ENCODE data around the gene GOLT1A.

The GOLT1A gene

DNA sequence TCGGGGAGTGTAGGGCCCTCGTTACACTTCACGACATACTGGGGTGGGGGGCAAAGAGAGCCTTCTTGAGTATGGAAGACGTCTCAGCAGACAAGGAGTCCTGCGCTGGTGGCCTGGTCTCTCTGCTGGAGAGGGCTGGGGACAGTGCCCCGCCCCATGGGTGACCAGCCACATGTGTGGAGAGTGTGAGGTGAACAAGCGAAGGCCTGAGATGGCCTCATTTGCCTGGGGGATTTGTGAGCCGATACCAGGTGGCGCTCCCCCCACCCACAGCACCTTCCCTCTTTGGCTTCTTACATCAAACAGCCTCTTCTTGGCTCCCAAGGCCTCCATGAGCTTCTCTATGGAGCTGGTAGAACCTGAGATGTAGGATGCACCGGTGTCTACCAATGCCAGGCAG lies 57.9 kb downstream of the GOLT1A start:
- DNase-seq (ENCODE audit: low spot score), result no peak

DNA sequence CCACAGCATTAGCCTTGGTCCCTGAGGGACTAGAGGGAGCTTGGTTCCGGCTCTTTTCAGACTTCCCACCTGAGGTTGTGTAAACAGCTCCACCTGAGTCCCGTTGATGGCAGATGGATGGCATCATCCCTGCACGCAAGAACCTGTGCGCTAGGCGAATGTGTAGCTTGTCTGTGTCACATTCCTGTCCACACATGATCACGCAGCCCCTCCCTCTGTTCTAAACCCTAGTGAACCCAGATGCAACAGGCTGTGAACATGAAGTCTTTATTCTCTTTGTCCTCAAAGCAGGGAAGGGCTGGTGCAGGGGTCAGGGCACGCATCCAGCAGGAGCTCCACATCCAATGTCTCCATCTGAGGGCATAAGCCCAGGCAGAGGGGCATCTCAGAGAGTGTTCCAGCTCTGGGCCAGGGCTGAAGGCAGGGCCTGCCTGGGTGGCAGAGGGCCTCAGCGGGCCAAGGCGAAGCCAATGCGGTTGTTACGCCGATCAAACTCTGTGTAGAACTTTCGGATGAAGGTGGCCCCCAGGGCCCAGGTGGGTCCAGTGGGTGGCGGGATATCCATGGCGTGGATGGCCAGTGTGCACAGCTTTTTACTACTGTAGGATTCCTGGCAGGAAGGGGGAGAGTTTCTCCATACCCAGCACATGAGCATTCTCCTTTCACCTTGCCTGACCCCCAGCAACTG lies 59.1 kb downstream of the GOLT1A start:
- no peak for DNase-seq (ENCODE audit: low spot score)

DNA sequence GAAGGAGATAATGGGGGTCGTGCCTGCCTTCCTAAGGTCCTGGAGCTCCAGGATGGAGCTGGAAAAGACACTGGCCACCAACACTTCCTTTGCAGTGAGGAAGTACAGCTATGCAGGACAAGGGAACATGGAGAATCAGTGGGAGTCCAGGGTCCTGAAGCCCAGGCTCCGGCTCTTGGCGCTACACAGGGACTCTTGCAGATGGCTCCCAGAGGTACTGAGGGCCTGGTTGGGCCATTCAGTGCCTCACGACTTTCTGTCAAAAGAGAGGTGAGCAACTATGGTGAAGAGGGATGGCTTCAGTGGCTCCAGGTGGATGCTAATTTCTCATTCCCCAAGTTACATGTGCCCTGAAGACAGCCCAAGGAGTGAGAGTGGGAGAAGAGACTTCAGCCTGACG lies 60.1 kb downstream of the GOLT1A start:
- DNase-seq (ENCODE audit: low spot score), result no peak

DNA sequence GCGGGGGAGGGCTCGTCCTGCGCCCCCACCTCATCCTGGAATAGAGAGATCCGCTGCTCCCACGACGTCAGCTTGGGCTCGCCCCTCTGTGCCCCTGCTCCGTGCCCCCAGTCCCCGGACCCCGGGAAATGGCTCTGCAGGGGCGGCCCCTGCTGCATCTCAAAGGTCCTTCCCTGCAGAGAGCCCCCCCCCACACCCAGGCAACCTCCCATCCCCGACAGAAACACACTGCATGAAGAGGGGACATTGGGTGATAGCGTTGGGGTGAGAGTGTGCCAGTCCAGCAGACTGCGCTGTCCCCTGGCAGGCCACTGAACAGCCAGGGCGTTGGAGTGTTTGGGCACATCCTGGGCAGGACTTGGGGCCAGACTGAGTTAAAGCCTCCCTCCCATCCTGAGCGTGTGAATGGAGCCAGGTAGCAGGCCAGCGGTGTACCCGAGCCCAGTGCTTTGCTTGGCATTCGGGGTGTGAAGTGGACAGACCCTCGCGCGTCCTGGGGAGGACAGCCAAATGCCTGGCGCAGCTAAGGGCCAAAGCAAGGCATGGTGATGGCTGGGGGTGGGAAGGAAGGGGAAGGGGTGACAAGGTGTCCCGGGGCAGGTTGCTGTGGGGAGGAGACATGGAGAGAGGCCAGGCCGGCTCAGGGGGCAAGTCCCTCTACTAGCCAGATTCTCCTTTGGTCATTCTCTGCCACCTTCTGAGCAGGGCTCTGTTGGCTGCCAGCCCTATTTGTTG lies 61.3 kb downstream of the GOLT1A start:
- DNase-seq (ENCODE audit: low spot score), result no peak

DNA sequence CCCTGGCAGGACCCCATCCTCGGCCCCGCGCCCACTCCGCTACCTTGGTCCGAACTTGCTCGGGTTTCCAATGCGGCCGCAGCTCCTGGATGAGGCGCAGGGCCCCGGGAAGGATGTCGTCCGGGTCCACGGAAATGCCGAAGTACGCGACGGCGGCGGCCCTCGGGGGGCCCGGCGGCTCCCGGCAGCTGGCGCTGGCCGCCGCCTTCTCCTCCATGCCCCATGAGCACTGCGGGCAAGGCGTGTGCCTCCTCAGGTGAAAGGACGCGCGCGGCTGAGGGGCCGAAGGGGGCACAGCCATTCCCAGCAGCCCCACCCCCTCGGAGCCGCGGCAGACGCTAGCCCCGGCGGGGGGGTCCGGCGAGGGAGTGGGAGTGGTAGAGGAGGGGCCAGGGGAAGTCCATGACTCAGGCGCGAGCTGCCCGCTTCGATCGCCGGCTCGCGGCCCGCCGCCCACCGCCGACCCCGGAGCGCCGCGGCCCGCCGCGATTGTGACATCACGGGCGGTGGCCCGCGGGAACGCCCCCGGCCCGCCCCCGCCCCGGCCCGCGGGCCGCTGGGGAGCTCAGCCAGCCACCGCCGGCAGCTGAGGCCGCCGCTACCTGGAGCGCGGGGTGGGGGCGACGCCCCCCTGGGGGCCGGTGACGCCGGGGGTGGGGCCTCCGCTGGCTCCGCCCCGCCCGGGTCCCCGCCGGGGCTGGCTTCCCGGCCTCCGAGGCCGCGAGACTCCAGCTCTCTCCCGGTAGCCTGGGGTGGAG lies 62.1 kb downstream of the GOLT1A start, which contains the start of gene ETNK2:
TSS of gene ETNK2 (minus strand) at position 493 of the 758 bp plus-strand sequence. CDS start at position 301, 192 bp downstream.
- DNase-seq (ENCODE audit: low spot score), result no peak

DNA sequence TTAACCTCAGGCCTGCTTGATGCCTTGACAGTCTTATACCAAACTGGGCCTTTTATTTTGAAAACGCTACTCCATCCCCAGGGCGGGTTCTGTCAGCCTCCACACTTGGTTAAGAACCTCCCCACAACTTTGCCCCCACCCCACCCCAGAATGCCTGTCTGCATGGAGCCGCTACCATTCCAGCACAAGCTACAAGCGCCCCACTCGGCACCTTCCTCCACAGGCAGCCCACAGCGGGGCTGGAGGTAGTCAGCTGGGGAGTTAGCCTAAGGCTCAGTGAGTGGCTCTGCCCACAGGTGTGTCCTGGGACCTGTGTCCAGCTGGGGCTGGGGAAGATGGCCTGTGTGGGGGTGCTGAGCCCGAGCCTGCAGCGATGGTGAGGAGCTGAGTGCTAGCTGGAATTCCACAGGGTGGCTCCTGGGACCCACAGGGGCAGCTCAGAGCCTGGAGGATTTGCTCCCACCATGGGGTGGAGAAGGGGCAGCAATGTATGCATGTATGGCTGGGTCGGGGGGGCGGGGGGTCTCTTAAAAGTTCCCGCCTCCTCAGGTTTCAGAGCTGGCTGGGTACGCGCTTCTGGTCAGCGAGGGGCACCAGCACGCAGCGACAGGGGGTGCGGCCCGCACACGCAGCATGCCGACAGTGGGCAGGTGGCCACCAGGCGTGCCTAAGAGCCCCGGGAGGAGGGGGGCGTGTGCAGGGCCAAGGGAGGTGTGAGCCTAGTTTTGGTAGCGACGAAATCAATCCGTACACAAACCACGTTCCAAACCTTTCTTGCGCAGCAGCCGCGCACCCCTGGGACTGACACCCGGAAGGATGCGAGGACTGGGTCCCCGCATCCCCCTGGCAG lies 62.9 kb downstream of the GOLT1A start:
- DNase-seq (ENCODE audit: low spot score), result no peak

DNA sequence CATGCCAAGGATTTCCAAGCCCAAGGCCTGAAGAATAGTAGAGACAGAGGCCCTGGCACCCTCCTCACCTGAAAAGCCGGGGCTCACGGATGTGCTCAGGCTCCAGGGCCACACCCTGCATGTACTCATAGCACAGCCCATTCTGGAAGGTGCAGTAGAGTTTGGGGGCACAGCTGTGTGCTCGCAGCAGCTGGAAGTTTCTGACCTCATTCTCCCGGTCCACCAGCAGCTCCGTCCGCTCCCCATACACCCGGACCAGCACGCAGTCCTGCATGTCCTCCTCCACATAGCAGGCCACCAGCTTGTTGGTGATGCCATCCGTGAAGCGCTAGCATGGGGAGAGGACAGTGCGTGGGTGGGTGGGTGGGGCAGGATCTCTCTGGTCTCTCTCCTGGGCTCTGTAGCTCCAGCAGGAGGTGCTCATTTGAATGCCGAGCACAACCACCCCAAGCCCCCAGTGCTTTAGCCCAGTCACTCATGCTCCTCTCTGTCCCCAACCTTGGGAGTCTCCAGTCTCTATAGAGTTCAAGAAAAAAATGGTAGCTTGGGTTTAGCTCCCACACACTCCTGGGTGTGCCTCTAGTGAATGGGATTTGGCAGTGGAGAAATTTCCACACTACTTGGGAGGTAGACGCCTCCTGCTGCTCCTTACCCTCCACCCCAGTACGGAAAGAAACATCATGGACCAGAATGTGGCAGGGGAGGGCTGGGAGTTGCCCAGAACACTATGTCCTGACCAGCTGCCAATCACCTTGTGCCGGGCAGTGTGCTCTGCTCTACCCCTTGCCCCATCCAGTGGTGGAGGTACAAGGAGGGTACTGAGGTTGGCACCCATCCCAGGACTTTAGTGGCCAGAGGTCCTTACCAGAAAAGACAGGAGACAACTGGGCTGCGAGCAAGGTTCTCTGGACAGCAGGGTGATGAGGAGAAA lies 63.9 kb downstream of the GOLT1A start:
- DNase-seq (ENCODE audit: low spot score), result no peak

DNA sequence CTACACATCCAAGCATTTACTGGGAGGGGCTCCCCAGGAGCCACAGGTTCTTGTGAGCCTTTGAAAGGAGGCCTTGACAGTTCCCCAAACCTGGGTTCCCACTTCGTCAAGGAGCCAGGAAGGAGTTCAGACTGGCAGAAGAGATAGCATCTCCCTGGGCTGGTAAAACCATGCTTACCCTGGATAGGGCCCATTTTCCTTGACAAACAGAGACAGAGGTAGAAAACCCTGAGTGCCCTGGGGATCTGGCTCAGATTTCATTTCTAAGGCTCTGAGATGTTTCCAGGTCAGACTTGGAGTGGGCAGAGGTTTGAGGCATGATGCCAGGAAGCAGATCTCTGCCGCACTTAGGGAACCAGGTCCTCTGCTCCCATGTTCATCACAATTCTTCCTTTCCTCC lies 64.7 kb downstream of the GOLT1A start:
- DNase-seq (ENCODE audit: low spot score), result no peak
